ENCODE data around the gene SH2D6. TPM values are rescaled to one million over a fixed set of nuclear protein-coding genes. Genes with fewer than 3 reads are reported as not detected.

The SH2D6 gene
- total and polyA plus RNA-seq, 2 experiments from 2014 or later = 0.31 TPM; not detected in 1

GRCh38 chr2:85448461-85449213 lies 30.1 kb downstream of the SH2D6 start:
- H4K20me1 ChIP-seq (ENCODE audit: insufficient read depth) = no peaks in the 10 kb centered on the region
- H3K9me2 ChIP-seq (ENCODE audit: insufficient read depth) = no peaks in the 10 kb centered on the region
- WGBS, 2 experiments (ENCODE audit: low coverage in 1 of 2, low lambda C conversion rate in 2 of 2, missing lambda C conversion rate in 2 of 2) = 85 to 88% methylated on average over 8 of the region's 8 CpGs
- H3K4me2 ChIP-seq (ENCODE audit: unreplicated experiment) = no peak overlapping the region
- in situ Hi-C loops (cut with MboI) = no loop called here
- DNase-seq = no peak
- H3K36me3 ChIP-seq (ENCODE audit: low read depth) = no peaks in the 10 kb centered on the region
- no peak overlapping the region for H3K4me3 ChIP-seq
- H3K9me3 ChIP-seq (ENCODE audit: low read depth) = no peaks in the 10 kb centered on the region
- peaks cover 22% of the 10 kb centered on the region for H3K4me1 ChIP-seq (ENCODE audit: insufficient read depth)
- H3K27me3 ChIP-seq (replicated peaks; ENCODE audit: insufficient read depth) = no peaks in the 10 kb centered on the region
- H3K9ac ChIP-seq = no peak overlapping the region
- no peak for TF ChIP-seq EZH2 (IDR thresholded peaks at IDR 0.05; ENCODE audit: insufficient read depth, poor library complexity, severe bottlenecking)
- TF ChIP-seq EZH2phosphoT487 (IDR thresholded peaks at IDR 0.05; ENCODE audit: insufficient read depth, low read depth) = no peak
- H2AFZ ChIP-seq = no peak overlapping the region
- 0 out of 2 replicates have a peak, but pooled peaks cover 7% of the 10 kb centered on the region for H3F3A ChIP-seq (ENCODE audit: insufficient read depth)
- no peak overlapping the region for H3K27ac ChIP-seq
- H3K79me2 ChIP-seq (ENCODE audit: insufficient read depth) = no peaks in the 10 kb centered on the region

GRCh38 chr2:85449214-85449588 lies 30.7 kb downstream of the SH2D6 start:
- in situ Hi-C loops (cut with MboI) = no loop called here
- H3K36me3 ChIP-seq (ENCODE audit: low read depth) = no peaks in the 10 kb centered on the region
- no peaks in the 10 kb centered on the region for H4K20me1 ChIP-seq (ENCODE audit: insufficient read depth)
- WGBS, 2 experiments (ENCODE audit: low coverage in 1 of 2, low lambda C conversion rate in 2 of 2, missing lambda C conversion rate in 2 of 2) = 77 to 89% methylated on average over 7 of the region's 7 CpGs
- H3K27ac ChIP-seq = no peak overlapping the region
- no peak overlapping the region for H3K9ac ChIP-seq
- H3K79me2 ChIP-seq (ENCODE audit: insufficient read depth) = no peaks in the 10 kb centered on the region
- TF ChIP-seq EZH2 (IDR thresholded peaks at IDR 0.05; ENCODE audit: insufficient read depth, poor library complexity, severe bottlenecking) (no peak), EZH2phosphoT487 (IDR thresholded peaks at IDR 0.05; ENCODE audit: insufficient read depth, low read depth) (no peak)
- no peak for DNase-seq
- no peak overlapping the region for H3K4me3 ChIP-seq
- peaks cover 22% of the 10 kb centered on the region for H3K4me1 ChIP-seq (ENCODE audit: insufficient read depth)
- no peaks in the 10 kb centered on the region for H3K27me3 ChIP-seq (replicated peaks; ENCODE audit: insufficient read depth)
- no peak overlapping the region for H3K4me2 ChIP-seq (ENCODE audit: unreplicated experiment)
- no peaks in the 10 kb centered on the region for H3K9me2 ChIP-seq (ENCODE audit: insufficient read depth)
- no peaks in the 10 kb centered on the region for H3K9me3 ChIP-seq (ENCODE audit: low read depth)
- H2AFZ ChIP-seq = no peak overlapping the region
- 0 out of 2 replicates have a peak, but pooled peaks cover 7% of the 10 kb centered on the region for H3F3A ChIP-seq (ENCODE audit: insufficient read depth)

GRCh38 chr2:85452237-85452636 lies 33.7 kb downstream of the SH2D6 start:
- TF ChIP-seq EZH2 (IDR thresholded peaks at IDR 0.05; ENCODE audit: insufficient read depth, poor library complexity, severe bottlenecking) = no peak
- TF ChIP-seq EZH2phosphoT487 (IDR thresholded peaks at IDR 0.05; ENCODE audit: insufficient read depth, low read depth) = no peak
- Histone ChIP-seq H3K9me2 (ENCODE audit: insufficient read depth) (no peaks in the 10 kb centered on the region), H3K9ac (no peak overlapping the region), H3K79me2 (ENCODE audit: insufficient read depth) (no peaks in the 10 kb centered on the region), H2AFZ (no peak overlapping the region), H3K36me3 (ENCODE audit: low read depth) (no peaks in the 10 kb centered on the region), H3K4me1 (ENCODE audit: insufficient read depth) (peaks cover 6% of the 10 kb centered on the region), H3K4me2 (ENCODE audit: unreplicated experiment) (no peak overlapping the region), H4K20me1 (ENCODE audit: insufficient read depth) (no peaks in the 10 kb centered on the region), H3F3A (ENCODE audit: insufficient read depth) (peaks cover 4% of the 10 kb centered on the region; the same call in 1 of the 2 replicates), H3K27me3 (replicated peaks; ENCODE audit: insufficient read depth) (no peaks in the 10 kb centered on the region), H3K27ac (no peak overlapping the region), H3K9me3 (ENCODE audit: low read depth) (no peaks in the 10 kb centered on the region), H3K4me3 (no peak overlapping the region)
- 61 to 67% methylated on average over 1 of the region's 1 CpG for WGBS, 2 experiments (ENCODE audit: low coverage in 1 of 2, low lambda C conversion rate in 2 of 2, missing lambda C conversion rate in 2 of 2)
- no peak for DNase-seq
- in situ Hi-C loops (cut with MboI) = no loop called here

- H4K20me1 ChIP-seq (ENCODE audit: insufficient read depth) = no peaks in the 10 kb centered on the region
- WGBS, 2 experiments (ENCODE audit: low coverage in 1 of 2, low lambda C conversion rate in 2 of 2, missing lambda C conversion rate in 2 of 2) = 89 to 90% methylated on average over 7 of the region's 7 CpGs
- peaks cover 7% of the 10 kb centered on the region; the same call in 1 of the 2 replicates for H3F3A ChIP-seq (ENCODE audit: insufficient read depth)
- H3K27ac ChIP-seq = no peak overlapping the region
- no peak overlapping the region for H3K9ac ChIP-seq
- no peak overlapping the region for H3K4me2 ChIP-seq (ENCODE audit: unreplicated experiment)
- no peak overlapping the region for H2AFZ ChIP-seq
- no peaks in the 10 kb centered on the region for H3K36me3 ChIP-seq (ENCODE audit: low read depth)
- no peak overlapping the region for H3K4me3 ChIP-seq
- H3K9me3 ChIP-seq (ENCODE audit: low read depth) = no peaks in the 10 kb centered on the region
- DNase-seq = no peak
- H3K27me3 ChIP-seq (replicated peaks; ENCODE audit: insufficient read depth) = no peaks in the 10 kb centered on the region
- peaks cover 17% of the 10 kb centered on the region for H3K4me1 ChIP-seq (ENCODE audit: insufficient read depth)
- H3K79me2 ChIP-seq (ENCODE audit: insufficient read depth) = no peaks in the 10 kb centered on the region
- in situ Hi-C loops (cut with MboI) = no loop called here
- TF ChIP-seq EZH2 (IDR thresholded peaks at IDR 0.05; ENCODE audit: insufficient read depth, poor library complexity, severe bottlenecking) = no peak
- no peak for TF ChIP-seq EZH2phosphoT487 (IDR thresholded peaks at IDR 0.05; ENCODE audit: insufficient read depth, low read depth)
- no peaks in the 10 kb centered on the region for H3K9me2 ChIP-seq (ENCODE audit: insufficient read depth)
Observed at GRCh38 chr2:85453571-85453970, 35.1 kb downstream of the SH2D6 start.

All from GM23248 (cell line).